ENCODE data around the gene RNF215.

GRCh38 chr22:30427871-30428270 lies 40.7 kb upstream of the RNF215 start:
- TF ChIP-seq CTCF (IDR thresholded peaks at IDR 0.05; ENCODE audit: insufficient read depth, low read length), result no peak
- no peak for TF ChIP-seq REST (IDR thresholded peaks at IDR 0.05; ENCODE audit: insufficient replicate concordance, low read depth)
- TF ChIP-seq GABPA (IDR thresholded peaks at IDR 0.05; ENCODE audit: low read depth), result no peak
- no peak for TF ChIP-seq POLR2AphosphoS5 (IDR thresholded peaks at IDR 0.05; ENCODE audit: low read depth)
- no peak for TF ChIP-seq SPI1 (IDR thresholded peaks at IDR 0.05; ENCODE audit: borderline replicate concordance, low read depth)

All from HL-60 (cell line).